ENCODE data around the gene HYAL2.

Gene HYAL2

GRCh38 chr3:50302095-50303012 is 20.2 kb downstream of the HYAL2 start:
- DNase-seq, result no peak

- DNase-seq, result no peak
Observed at GRCh38 chr3:50300681-50301254, 21.8 kb downstream of the HYAL2 start.

GRCh38 chr3:50299929-50300680 is 22.4 kb downstream of the HYAL2 start:
- DNase-seq, result no peak

GRCh38 chr3:50299638-50299928 is 23.0 kb downstream of the HYAL2 start:
- DNase-seq, result no peak

GRCh38 chr3:50298836-50299637 is 23.5 kb downstream of the HYAL2 start, which contains the start of the genes HYAL3 and NAA80:
TSS of gene HYAL3 (minus strand) at chr3:50299405. CDS start at chr3:50295602, 3,803 bp downstream.
TSS of gene NAA80 (minus strand) at chr3:50299405. CDS start at chr3:50297463, 1,942 bp downstream.
- DNase-seq, result peak; percentile 74

- no peak for DNase-seq
Observed at GRCh38 chr3:50297896-50298725, 24.4 kb downstream of the HYAL2 start.

- no peak for DNase-seq
Observed at GRCh38 chr3:50297384-50297775, 25.2 kb downstream of the HYAL2 start.

- no peak for DNase-seq
Observed at GRCh38 chr3:50296721-50297383, 25.7 kb downstream of the HYAL2 start.

- no peak for DNase-seq
Observed at GRCh38 chr3:50295553-50296431, 26.8 kb downstream of the HYAL2 start.

GRCh38 chr3:50294492-50295403 is 27.8 kb downstream of the HYAL2 start:
- DNase-seq, result no peak

GRCh38 chr3:50294089-50294488 is 28.5 kb downstream of the HYAL2 start:
- DNase-seq, result no peak

- DNase-seq, result no peak
Observed at GRCh38 chr3:50293079-50293801, 29.3 kb downstream of the HYAL2 start.

GRCh38 chr3:50292159-50293078 is 30.1 kb downstream of the HYAL2 start, which contains the start of gene IFRD2:
TSS of gene IFRD2 (minus strand) at chr3:50292429. CDS start at chr3:50292274, 155 bp downstream.
- DNase-seq, result peak; percentile 61

- no peak for DNase-seq
Observed at GRCh38 chr3:50290161-50290641, 32.3 kb downstream of the HYAL2 start.

GRCh38 chr3:50289130-50289529 is 33.4 kb downstream of the HYAL2 start:
- no peak for DNase-seq

GRCh38 chr3:50288387-50289007 is 34.0 kb downstream of the HYAL2 start:
- no peak for DNase-seq
